OCI-LY3 (cell line): ENCODE results near the gene IFNGR2.

Source experiments
- CTCF ChIP-seq: fragments of 200-600, 300-600 bp; sonication (generic); IDR thresholded peaks from 2 replicates; pipeline ENCODE4 v1.5.1; 2014; ENCODE audit warnings: antibody characterized with exemption, low read length, low read depth
- EZH2phosphoT487 ChIP-seq: fragments of 200-600 bp; shearing (Covaris generic); IDR thresholded peaks from 2 replicates; pipeline ENCODE4 v1.6.1; 2018; ENCODE audit warnings: antibody characterized with exemption, mixed run types, low read depth

GRCh38 chr21:33444499-33444898 is 41.3 kb downstream of the IFNGR2 start:
- no peak for TF ChIP-seq CTCF
- TF ChIP-seq EZH2phosphoT487: no peak
